Astrocyte of the cerebellum (primary cell): ENCODE data around the gene TMEM179B.
"Not testable (repeated sequence)": the region's sequence is repeated elsewhere in the genome, so short reads cannot be mapped to it uniquely, and the experiment has no call there.

Experiments
- DNase-seq: peaks from one replicate; pipeline ENCODE4 v3.0.0-alpha.2; 2011; ENCODE audit warnings: low read depth
- H3K4me3 ChIP-seq: 2 replicates; pipeline ENCODE4 v1.5.1; 2011; ENCODE audit warnings: mild to moderate bottlenecking, low read depth, low read length, moderate library complexity
- CTCF ChIP-seq: IDR thresholded peaks from 2 replicates; pipeline ENCODE4 v1.5.1; 2012; ENCODE audit warnings: low read length, low read depth, moderate library complexity, mild to moderate bottlenecking; ENCODE audit errors: missing control alignments
- in situ Hi-C: cut with HindIII; loops from 2 replicates; pipeline ENCODE4 v1.10.0; 2017; ENCODE audit warnings: low sequenced_read_pairs

Gene TMEM179B

GRCh38 chr11:62811659-62812058, 24.5 kb downstream of the TMEM179B start:
- in situ Hi-C loops: no loop called here
- no peak for DNase-seq
- TF ChIP-seq CTCF: no peak
- no peak overlapping the region for H3K4me3 ChIP-seq

- no peak overlapping the region for H3K4me3 ChIP-seq
- no peak for TF ChIP-seq CTCF
- DNase-seq: no peak
- in situ Hi-C loops: no loop called here
Measured at GRCh38 chr11:62816557-62816956, 29.4 kb downstream of the TMEM179B start.

GRCh38 chr11:62817129-62817528, 29.9 kb downstream of the TMEM179B start:
- TF ChIP-seq CTCF: no peak
- no peak for DNase-seq
- in situ Hi-C loops: no loop called here
- no peak overlapping the region for H3K4me3 ChIP-seq

GRCh38 chr11:62823677-62824076, 36.5 kb downstream of the TMEM179B start:
- H3K4me3 ChIP-seq: no peak overlapping the region
- in situ Hi-C loops: no loop called here
- DNase-seq: no peak
- TF ChIP-seq CTCF: no peak

- in situ Hi-C loops, DNase-seq, H3K4me3 ChIP-seq: not testable (repeated sequence)
Measured at GRCh38 chr11:62828130-62828529, 40.9 kb downstream of the TMEM179B start.

GRCh38 chr11:62830904-62831519, 43.8 kb downstream of the TMEM179B start:
- no peak for DNase-seq
- in situ Hi-C loops: no loop called here
- peak overlapping the region; percentile 92 for H3K4me3 ChIP-seq
- no peak for TF ChIP-seq CTCF

- peak; percentile 98 for DNase-seq
- H3K4me3 ChIP-seq: peak within 1 kb of the TSS; percentile 92
- no peak for TF ChIP-seq CTCF
- in situ Hi-C loops: no loop called here
Measured at GRCh38 chr11:62831520-62832335, 44.5 kb downstream of the TMEM179B start, which contains the start of gene STX5. STX5 (minus strand) TSS chr11:62832051; CDS start chr11:62831243, 808 bp downstream.
